HG02798 (cell line): ENCODE results near the gene ARHGAP22.

Experiments
- ATAC-seq: cut with Tn5 transposase; IDR thresholded peaks from one replicate; pipeline ENCODE4 v1.9.1; 2021; ENCODE audit warnings: mild to moderate bottlenecking; ENCODE audit not compliant: unreplicated experiment, poor library complexity

Gene ARHGAP22

GRCh38 chr10:48457949-48458661 lies 146.8 kb downstream of the ARHGAP22 start:
- no peak for ATAC-seq

GRCh38 chr10:48456808-48457761 lies 147.8 kb downstream of the ARHGAP22 start:
- ATAC-seq: peak; percentile 67

- ATAC-seq: no peak
Observed at GRCh38 chr10:48456361-48456804, 148.5 kb downstream of the ARHGAP22 start.

GRCh38 chr10:48455392-48456151 lies 149.3 kb downstream of the ARHGAP22 start:
- no peak for ATAC-seq

- ATAC-seq: no peak
Observed at GRCh38 chr10:48455055-48455391, 149.8 kb downstream of the ARHGAP22 start.

GRCh38 chr10:48454302-48455054 lies 150.4 kb downstream of the ARHGAP22 start:
- no peak for ATAC-seq

- ATAC-seq: no peak
Observed at GRCh38 chr10:48453451-48454301, 151.2 kb downstream of the ARHGAP22 start.

GRCh38 chr10:48452879-48453412 lies 151.9 kb downstream of the ARHGAP22 start:
- ATAC-seq: no peak

GRCh38 chr10:48451969-48452878 lies 152.6 kb downstream of the ARHGAP22 start:
- ATAC-seq: no peak

- ATAC-seq: no peak
Observed at GRCh38 chr10:48450741-48451466, 154.0 kb downstream of the ARHGAP22 start.

GRCh38 chr10:48450233-48450740 lies 154.6 kb downstream of the ARHGAP22 start:
- no peak for ATAC-seq

GRCh38 chr10:48449501-48450232 lies 155.2 kb downstream of the ARHGAP22 start:
- ATAC-seq: no peak

GRCh38 chr10:48448796-48449195 lies 156.1 kb downstream of the ARHGAP22 start:
- ATAC-seq: no peak

GRCh38 chr10:48447356-48448215 lies 157.3 kb downstream of the ARHGAP22 start:
- ATAC-seq: no peak

- no peak for ATAC-seq
Observed at GRCh38 chr10:48446785-48447184, 158.1 kb downstream of the ARHGAP22 start.
